GM23248 (cell line): Measurements from ENCODE around the gene ALKBH4.

ENCODE experiments used
- EZH2 ChIP-seq: fragments of 200-600 bp; sonication (generic); IDR thresholded peaks from 2 replicates; pipeline ENCODE4 v1.6.1; 2018; ENCODE audit warnings: antibody characterized with exemption, mild to moderate bottlenecking; ENCODE audit not compliant: insufficient read depth, poor library complexity, severe bottlenecking
- EZH2phosphoT487 ChIP-seq: fragments of 200-600 bp; sonication (generic); IDR thresholded peaks from 2 replicates; pipeline ENCODE4 v1.6.1; 2018; ENCODE audit warnings: antibody characterized with exemption, moderate library complexity, mild to moderate bottlenecking, low read depth; ENCODE audit not compliant: insufficient read depth

DNA sequence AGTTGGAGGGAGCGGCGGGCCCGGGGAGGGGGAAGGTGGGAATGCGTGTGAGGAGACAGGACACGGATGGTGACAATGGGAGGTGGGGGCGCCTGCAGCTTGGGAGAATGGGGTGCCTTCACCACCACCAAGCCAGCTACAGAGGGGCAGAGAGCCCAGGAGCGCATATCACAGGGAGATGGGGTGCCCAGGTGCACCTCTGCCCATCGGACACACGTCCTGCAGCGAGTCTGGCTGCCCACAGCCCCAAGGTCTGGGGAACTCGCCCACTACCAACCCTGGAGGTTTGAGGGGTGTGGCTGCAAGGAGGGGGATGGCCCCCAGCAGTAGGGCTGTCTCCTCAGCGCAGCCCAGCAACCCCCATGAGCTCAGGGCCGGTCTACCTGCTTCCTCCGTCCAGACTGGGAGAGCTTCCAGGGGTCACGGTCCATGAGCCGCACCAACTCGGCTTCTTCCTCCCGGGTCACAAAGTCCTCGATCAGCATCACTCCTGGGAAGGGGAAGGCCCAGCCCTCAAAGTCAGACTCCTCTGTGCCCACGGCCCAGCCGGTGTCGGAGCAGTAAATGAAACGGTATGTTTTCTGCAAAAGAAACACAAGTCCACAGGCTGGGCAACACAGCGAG, 5.3 kb downstream of the ALKBH4 start:
- no peak for TF ChIP-seq EZH2
- no peak for TF ChIP-seq EZH2phosphoT487
